ENCODE data around the gene WDPCP.

- no peak for TF ChIP-seq CTCF (IDR thresholded peaks at IDR 0.05)
- TF ChIP-seq POLR2A (IDR thresholded peaks at IDR 0.05), result no peak
- no peak for TF ChIP-seq POLR2AphosphoS5 (IDR thresholded peaks at IDR 0.05)
Measured at GRCh38 chr2:63131196-63131595, 457.1 kb downstream of the WDPCP start.
